Heart left ventricle (tissue), 13 donors: ENCODE measurements around the gene UBE3A.

ENCODE experiments used
- CTCF ChIP-seq, 12 donors: fragments of 200-600 bp; sonication (generic) in 4 of 12; IDR thresholded peaks; one replicate each; pipeline versions ENCODE4 v1.5.0 to v1.8.0; 2018 to 2022; ENCODE audit warnings: antibody characterized with exemption in 12 of 12, mild to moderate bottlenecking in 5 of 12
- POLR2A ChIP-seq, 2 donors: fragments of 450-650 bp; IDR thresholded peaks; one replicate each; pipeline ENCODE4 v1.6.1; 2017; ENCODE audit warnings: antibody characterized with exemption in 2 of 2, mild to moderate bottlenecking in 2 of 2, moderate library complexity in 2 of 2
- donor health status: ischemic (EF 13 %, LVEDD 7.1; RV severe dilation, severe dysfunction).
- donor health status: DM: no; HTN: yes; CAD: no.
- donor health status: DM: no; HTN: no; CAD: no.
- donor health status: ischemic (EF 25% LVEDD 6.9; RV normal size, moderate dysfunction).
- donor health status: ischemic (EF 25% LVEDD 5.7; RV mildly dilated, moderate dysfunction).
- donor health status: ischemic (EF 35%, LVEDD 5.7; RV mildly dilated, moderate dysfunction).
- donor health status: nonischemic (EF 11% LVEDD 7.7; RV severe dilation, severe dysfunction).
- donor health status: DM: yes; HTN: yes; CAD: no.
- donor health status: PGD.
- donor health status: ischemic (EF 29% LVEDD 5.4; RV normal size, mild dysfunction).
- donor health status: nonischemic (EF 23%, LVEDD 6.1; RV moderate dilation, normal function).

DNA sequence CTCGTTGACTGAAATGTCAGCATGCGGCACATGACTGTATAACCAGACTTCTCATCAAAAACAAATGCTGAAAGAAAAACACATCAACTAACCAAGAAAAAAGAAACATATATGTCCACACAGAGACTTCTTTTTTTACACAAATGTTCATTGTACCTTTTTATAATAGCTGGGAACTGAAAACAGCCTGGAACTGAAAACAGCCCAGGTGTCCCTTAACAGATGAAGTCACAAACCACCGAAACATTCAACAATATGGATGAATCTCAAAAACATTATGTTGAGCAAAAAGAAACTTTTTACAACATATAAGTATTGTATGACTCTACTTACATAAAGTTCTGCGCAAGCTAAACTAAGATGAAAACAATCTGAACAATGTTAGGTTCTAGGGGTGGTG is 20.6 kb downstream of the UBE3A start:
- TF ChIP-seq CTCF (IDR thresholded peaks at IDR 0.05) (no peak), POLR2A (IDR thresholded peaks at IDR 0.05) (no peak)
